PFSK-1 (cell line): ENCODE measurements around the gene STK33.

Source experiments
- FOXP2 ChIP-seq: optimal IDR thresholded peaks from 2 replicates; pipeline ENCODE3; 2011; ENCODE audit warnings: borderline replicate concordance, control low read depth, inconsistent platforms; ENCODE audit not compliant: insufficient read depth; ENCODE audit errors: extremely low read length, extremely low read depth
- POLR2AphosphoS5 ChIP-seq: IDR thresholded peaks from 2 replicates; pipeline ENCODE4 v1.6.1; 2012; ENCODE audit warnings: low read depth, mild to moderate bottlenecking, control low read depth, low read length, moderate library complexity
- REST ChIP-seq, 2 experiments: IDR thresholded peaks; 2 replicates each; pipeline versions ENCODE4 v1.6.1 to v1.8.0; 2011 to 2012; ENCODE audit warnings: low read depth in 2 of 2, low read length in 2 of 2, control low read depth in 1 of 2, inconsistent platforms in 1 of 2, mild to moderate bottlenecking in 1 of 2, moderate library complexity in 1 of 2; ENCODE audit not compliant: insufficient read depth in 1 of 2
- SIN3A ChIP-seq: IDR thresholded peaks from 2 replicates; pipeline ENCODE4 v1.6.1; 2012; ENCODE audit warnings: mild to moderate bottlenecking, low read length, moderate library complexity, borderline replicate concordance; ENCODE audit not compliant: insufficient read depth
- TAF1 ChIP-seq: IDR thresholded peaks from 2 replicates; pipeline ENCODE4 v1.6.1; 2012; ENCODE audit warnings: low read length, control low read depth, borderline replicate concordance; ENCODE audit not compliant: insufficient read depth

STK33 gene

DNA sequence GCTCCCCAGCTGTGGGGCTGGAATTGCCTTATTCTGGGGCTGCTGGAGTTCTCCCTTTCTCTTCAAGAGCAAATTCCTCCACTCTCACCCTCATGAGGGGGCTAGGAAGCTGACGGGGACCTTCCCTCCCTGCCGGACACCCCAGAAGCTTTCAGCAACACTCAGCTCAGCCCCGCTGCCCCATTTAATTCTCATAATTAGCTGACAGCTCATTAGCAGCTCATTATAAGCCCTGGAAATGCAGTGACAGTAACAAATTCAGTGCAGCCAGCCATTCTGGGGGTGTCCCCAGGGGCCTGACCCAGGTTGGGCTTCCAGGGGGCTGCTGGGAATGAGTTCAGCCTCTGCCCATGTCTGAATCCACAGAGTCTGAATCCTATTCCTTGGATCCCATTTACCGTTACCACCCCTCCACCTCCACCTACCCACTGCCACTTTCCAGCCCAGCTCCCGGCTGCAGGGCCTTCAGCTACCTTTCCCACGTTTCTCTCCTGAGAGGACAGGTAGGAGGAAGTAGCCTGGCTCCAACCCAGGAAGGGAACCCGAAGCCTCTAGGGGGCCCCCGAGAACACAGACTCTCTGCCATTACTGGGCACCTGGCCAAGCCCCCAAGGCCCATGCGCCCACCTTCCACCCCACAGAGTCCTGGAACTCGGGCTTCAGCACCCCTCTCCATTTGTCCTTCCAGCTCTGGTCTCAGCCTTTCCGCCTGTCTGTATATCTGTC lies 228.6 kb downstream of the STK33 start:
- TF ChIP-seq FOXP2 (no peak), REST (IDR thresholded peaks at IDR 0.05; ENCODE audit: insufficient read depth in 1 of 2, low read depth in 2 of 2, low read length in 2 of 2) (no peak), SIN3A (no peak), TAF1 (no peak)

GRCh38 chr11:8363921-8364320 lies 230.1 kb downstream of the STK33 start:
- TF ChIP-seq POLR2AphosphoS5, result no peak
- TF ChIP-seq SIN3A, result no peak
- TF ChIP-seq TAF1, result no peak
- no peak for TF ChIP-seq REST (IDR thresholded peaks at IDR 0.05; ENCODE audit: insufficient read depth in 1 of 2, low read depth in 2 of 2, low read length in 2 of 2)
- no peak for TF ChIP-seq FOXP2

- TF ChIP-seq REST (IDR thresholded peaks at IDR 0.05; ENCODE audit: insufficient read depth in 1 of 2, low read depth in 2 of 2, low read length in 2 of 2) (no peak), POLR2AphosphoS5 (no peak), FOXP2 (no peak), TAF1 (no peak), SIN3A (no peak)
These were observed 231.1 kb downstream of the STK33 start for GRCh38 chr11:8362899-8363298.

- no peak for TF ChIP-seq REST (IDR thresholded peaks at IDR 0.05; ENCODE audit: insufficient read depth in 1 of 2, low read depth in 2 of 2, low read length in 2 of 2)
- no peak for TF ChIP-seq SIN3A
- no peak for TF ChIP-seq TAF1
- TF ChIP-seq FOXP2, result no peak
- no peak for TF ChIP-seq POLR2AphosphoS5
These were observed 231.5 kb downstream of the STK33 start for GRCh38 chr11:8362491-8362890.

- TF ChIP-seq FOXP2 (no peak), SIN3A (no peak), REST (IDR thresholded peaks at IDR 0.05; ENCODE audit: insufficient read depth in 1 of 2, low read depth in 2 of 2, low read length in 2 of 2) (no peak)
These were observed 232.3 kb downstream of the STK33 start for GRCh38 chr11:8361664-8362210.
